Natural killer cell (primary cell): ENCODE data around the gene TPSAB1. TPM values are rescaled to one million over a fixed set of nuclear protein-coding genes. Genes with fewer than 3 reads are reported as not detected.

Experiments
- ATAC-seq, 3 donors: fragments of 150-1000 bp in 2 of 3; fragments of 200-7000 bp in 1 of 3; cut with Tn5 transposase; 1 replicate in 1 of 3; 2 replicates in 2 of 3; pipeline ENCODE4 v1.10.0; 2021; ENCODE audit warnings: mild to moderate bottlenecking in 2 of 3, moderate library complexity in 2 of 3
- DNase-seq, 2 donors: peaks; one replicate each; pipeline versions ENCODE4 v3.0.0 to v3.0.0-alpha.2; 2013 to 2021; ENCODE audit warnings: mixed read lengths in 1 of 2
- H3K27ac ChIP-seq: one replicate; pipeline ENCODE4 v1.5.1; 2013; ENCODE audit warnings: mild to moderate bottlenecking, low read length
- H3K27me3 ChIP-seq: one replicate; pipeline ENCODE4 v1.6.1; 2013; ENCODE audit warnings: low read length; ENCODE audit not compliant: control insufficient read depth, insufficient read depth
- H3K36me3 ChIP-seq: one replicate; pipeline ENCODE4 v1.6.1; 2013; ENCODE audit warnings: low read length; ENCODE audit not compliant: control insufficient read depth, insufficient read depth
- H3K4me1 ChIP-seq: one replicate; pipeline ENCODE4 v1.6.1; 2013; ENCODE audit warnings: low read length; ENCODE audit not compliant: control insufficient read depth, insufficient read depth
- H3K4me3 ChIP-seq: one replicate; pipeline ENCODE4 v1.5.1; 2013; ENCODE audit warnings: low read length
- H3K9me3 ChIP-seq: one replicate; pipeline ENCODE4 v1.6.1; 2013; ENCODE audit warnings: low read length; ENCODE audit not compliant: control insufficient read depth, insufficient read depth
- H3K27ac Mint-ChIP-seq, 2 donors: one replicate each; pipeline ENCODE4 v1.8.0; 2022; ENCODE audit warnings: mild to moderate bottlenecking in 2 of 2, mixed read lengths in 2 of 2, moderate library complexity in 1 of 2
- H3K27me3 Mint-ChIP-seq, 2 donors: one replicate each; pipeline ENCODE4 v1.8.0; 2022; ENCODE audit warnings: low read depth in 2 of 2, mixed read lengths in 2 of 2
- H3K36me3 Mint-ChIP-seq: one replicate; pipeline ENCODE4 v1.8.0; 2022; ENCODE audit warnings: mixed read lengths
- H3K4me1 Mint-ChIP-seq, 2 donors: one replicate each; pipeline ENCODE4 v1.8.0; 2022; ENCODE audit warnings: mixed read lengths in 2 of 2
- H3K4me3 Mint-ChIP-seq: one replicate; pipeline ENCODE4 v1.8.0; 2022; ENCODE audit warnings: mild to moderate bottlenecking, moderate library complexity, mixed read lengths
- H3K9me3 Mint-ChIP-seq, 2 donors: one replicate each; pipeline ENCODE4 v1.8.0; 2022; ENCODE audit warnings: mixed read lengths in 2 of 2
- WGBS: methylation state at CpG from one replicate; pipeline ENCODE4 v1.1.7; 2013; ENCODE audit warnings: missing lambda C conversion rate; ENCODE audit not compliant: insufficient coverage; 5-methylcytosine and 5-hydroxymethylcytosine counted together
- intact Hi-C: fragments of 100-400 bp; cut with micrococcal nuclease; formaldehyde crosslinking; loops from one replicate; pipeline ENCODE4 v1.14.2; 2022
- total RNA-seq, 4 donors: library from RNA; stranded (reverse); fragments of 120-200 nt in 1 of 4; gene quantifications; one replicate each; pipeline versions ENCODE4 v1.2.3 to v1.2.4, GENCODE V29; 2013 to 2022
- TF ChIP-seq, protein P1 (sequence below): fragments of 200-600 bp; IDR thresholded peaks from one replicate; pipeline ENCODE4 v1.8.0; 2022; ENCODE audit warnings: antibody characterized with exemption

Gene TPSAB1
- total RNA-seq, 3 donors from 2014 or later (not counting 1 experiment from before 2014, with no cell fraction given): 0.82 to 13.4 TPM; not detected in 1

DNA sequence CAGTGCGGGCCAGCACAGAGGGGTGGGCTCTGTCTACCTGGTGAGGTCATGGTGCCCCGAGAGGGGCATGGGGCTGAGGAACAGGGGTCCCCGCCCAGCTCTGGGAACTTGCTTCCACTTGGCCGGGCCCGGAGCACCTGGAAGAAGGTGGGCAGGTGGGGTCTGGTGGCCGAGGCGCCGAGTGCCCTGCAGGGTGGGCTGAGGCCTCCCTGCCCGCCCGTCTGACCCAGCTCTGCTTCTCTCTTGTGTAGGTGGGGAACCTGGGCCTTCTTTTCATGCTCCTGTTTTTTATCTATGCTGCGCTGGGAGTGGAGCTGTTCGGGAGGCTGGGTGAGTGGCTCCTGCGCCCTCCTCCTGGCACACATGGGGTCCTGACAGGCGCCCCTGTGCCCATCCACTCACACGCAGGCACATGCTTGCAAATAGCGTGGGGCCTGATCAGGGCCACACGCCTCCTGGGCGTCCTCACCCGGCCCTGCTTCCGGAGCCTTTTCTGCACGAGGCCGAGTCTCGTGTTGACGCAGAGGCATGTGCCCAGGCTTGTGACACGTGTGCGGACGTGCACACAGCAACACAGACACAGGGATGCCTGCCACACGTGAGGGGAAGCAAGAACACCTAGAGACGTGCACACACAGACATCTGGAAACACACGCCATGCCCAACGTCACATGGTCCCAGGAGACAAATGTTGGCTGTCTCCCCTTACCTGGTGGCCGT lies 23.7 kb upstream of the TPSAB1 start:
- no peaks in the 10 kb centered on the region for H3K27me3 Mint-ChIP-seq
- H3K9me3 Mint-ChIP-seq: no peaks in the 10 kb centered on the region
- Histone ChIP-seq H3K4me3 (no peak overlapping the region), H3K27ac (no peak overlapping the region), H3K27me3 (no peaks in the 10 kb centered on the region), H3K4me1 (no peaks in the 10 kb centered on the region), H3K36me3 (no peaks in the 10 kb centered on the region), H3K9me3 (no peaks in the 10 kb centered on the region)
- H3K27ac Mint-ChIP-seq: no peak overlapping the region
- DNase-seq (no peak), ATAC-seq (no peak)
- peaks cover 0 to 4% of the 10 kb centered on the region in 2 donors for H3K4me1 Mint-ChIP-seq
- TF ChIP-seq, protein P1, sequence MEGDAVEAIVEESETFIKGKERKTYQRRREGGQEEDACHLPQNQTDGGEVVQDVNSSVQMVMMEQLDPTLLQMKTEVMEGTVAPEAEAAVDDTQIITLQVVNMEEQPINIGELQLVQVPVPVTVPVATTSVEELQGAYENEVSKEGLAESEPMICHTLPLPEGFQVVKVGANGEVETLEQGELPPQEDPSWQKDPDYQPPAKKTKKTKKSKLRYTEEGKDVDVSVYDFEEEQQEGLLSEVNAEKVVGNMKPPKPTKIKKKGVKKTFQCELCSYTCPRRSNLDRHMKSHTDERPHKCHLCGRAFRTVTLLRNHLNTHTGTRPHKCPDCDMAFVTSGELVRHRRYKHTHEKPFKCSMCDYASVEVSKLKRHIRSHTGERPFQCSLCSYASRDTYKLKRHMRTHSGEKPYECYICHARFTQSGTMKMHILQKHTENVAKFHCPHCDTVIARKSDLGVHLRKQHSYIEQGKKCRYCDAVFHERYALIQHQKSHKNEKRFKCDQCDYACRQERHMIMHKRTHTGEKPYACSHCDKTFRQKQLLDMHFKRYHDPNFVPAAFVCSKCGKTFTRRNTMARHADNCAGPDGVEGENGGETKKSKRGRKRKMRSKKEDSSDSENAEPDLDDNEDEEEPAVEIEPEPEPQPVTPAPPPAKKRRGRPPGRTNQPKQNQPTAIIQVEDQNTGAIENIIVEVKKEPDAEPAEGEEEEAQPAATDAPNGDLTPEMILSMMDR: no peak
- intact Hi-C loops: no loop called here
- H3K4me3 Mint-ChIP-seq: no peak overlapping the region
- no peaks in the 10 kb centered on the region for H3K36me3 Mint-ChIP-seq
- WGBS: 90% methylated on average over 32 of the region's 32 CpGs

DNA sequence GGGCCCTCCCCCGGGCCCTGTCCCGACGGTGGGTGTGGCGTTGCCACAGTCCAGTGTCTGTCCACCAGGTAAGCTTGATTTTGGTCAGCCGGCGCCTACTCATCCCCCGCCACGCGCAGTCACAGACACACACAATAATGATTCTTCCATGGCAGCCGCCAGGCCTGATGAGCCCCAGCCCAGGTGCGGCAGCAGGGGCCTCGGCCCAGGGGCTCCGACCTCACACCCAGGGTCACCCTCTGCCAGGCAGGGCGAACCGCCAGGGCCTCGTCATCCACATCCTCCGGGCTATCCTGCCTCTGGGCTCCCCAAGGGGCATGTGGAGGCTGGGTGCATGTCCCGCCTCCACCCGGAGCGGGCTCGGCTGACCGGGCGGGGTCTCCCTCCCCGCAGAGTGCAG lies 23.0 kb upstream of the TPSAB1 start:
- H3K9me3 ChIP-seq: no peaks in the 10 kb centered on the region
- no peaks in the 10 kb centered on the region for H3K9me3 Mint-ChIP-seq
- H3K27ac ChIP-seq: no peak overlapping the region
- H3K36me3 Mint-ChIP-seq: no peaks in the 10 kb centered on the region
- H3K4me3 ChIP-seq: no peak overlapping the region
- H3K27ac Mint-ChIP-seq: no peak overlapping the region
- H3K4me1 Mint-ChIP-seq: peaks cover 0 to 4% of the 10 kb centered on the region in 2 donors
- TF ChIP-seq, protein P1: no peak
- DNase-seq: no peak
- 88% methylated on average over 24 of the region's 24 CpGs for WGBS
- H3K27me3 ChIP-seq: no peaks in the 10 kb centered on the region
- H3K36me3 ChIP-seq: no peaks in the 10 kb centered on the region
- H3K4me1 ChIP-seq: no peaks in the 10 kb centered on the region
- ATAC-seq: no peak
- intact Hi-C loops: no loop called here
- no peak overlapping the region for H3K4me3 Mint-ChIP-seq
- H3K27me3 Mint-ChIP-seq: no peaks in the 10 kb centered on the region

DNA sequence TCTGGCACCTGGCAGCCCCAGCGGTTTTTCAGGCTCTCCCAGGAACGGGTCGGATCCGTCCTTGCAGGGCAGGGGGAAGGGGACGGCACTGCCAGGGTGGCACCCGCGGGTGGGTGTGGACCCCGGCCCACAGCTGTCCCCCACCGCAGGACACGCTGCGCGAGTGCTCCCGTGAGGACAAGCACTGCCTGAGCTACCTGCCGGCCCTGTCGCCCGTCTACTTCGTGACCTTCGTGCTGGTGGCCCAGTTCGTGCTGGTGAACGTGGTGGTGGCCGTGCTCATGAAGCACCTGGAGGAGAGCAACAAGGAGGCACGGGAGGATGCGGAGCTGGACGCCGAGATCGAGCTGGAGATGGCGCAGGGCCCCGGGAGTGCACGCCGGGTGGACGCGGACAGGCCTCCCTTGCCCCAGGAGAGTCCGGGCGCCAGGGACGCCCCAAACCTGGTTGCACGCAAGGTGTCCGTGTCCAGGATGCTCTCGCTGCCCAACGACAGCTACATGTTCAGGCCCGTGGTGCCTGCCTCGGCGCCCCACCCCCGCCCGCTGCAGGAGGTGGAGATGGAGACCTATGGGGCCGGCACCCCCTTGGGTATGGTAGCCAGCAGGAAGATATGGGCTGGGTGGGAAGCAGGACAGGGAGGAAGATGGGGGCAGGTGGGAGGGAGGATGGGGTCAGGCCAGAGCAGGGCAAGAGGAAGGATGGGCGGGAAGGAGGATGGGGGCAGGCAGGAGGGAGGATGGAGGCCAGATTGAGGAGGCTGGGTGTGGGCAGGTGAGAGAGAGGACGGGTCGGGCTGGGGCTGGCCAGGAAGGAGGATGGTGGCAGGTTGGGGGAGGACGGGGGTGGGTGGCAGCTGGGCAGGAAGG lies 22.2 kb upstream of the TPSAB1 start:
- no peaks in the 10 kb centered on the region for H3K36me3 Mint-ChIP-seq
- DNase-seq (no peak), ATAC-seq (no peak)
- peaks cover 0 to 4% of the 10 kb centered on the region in 2 donors for H3K4me1 Mint-ChIP-seq
- no peaks in the 10 kb centered on the region for H3K9me3 Mint-ChIP-seq
- no peak overlapping the region for H3K27ac Mint-ChIP-seq
- Histone ChIP-seq H3K4me3 (no peak overlapping the region), H3K36me3 (no peaks in the 10 kb centered on the region), H3K27me3 (no peaks in the 10 kb centered on the region), H3K4me1 (no peaks in the 10 kb centered on the region), H3K9me3 (no peaks in the 10 kb centered on the region), H3K27ac (no peak overlapping the region)
- H3K27me3 Mint-ChIP-seq: no peaks in the 10 kb centered on the region
- intact Hi-C loops: no loop called here
- 89% methylated on average over 49 of the region's 49 CpGs for WGBS
- no peak overlapping the region for H3K4me3 Mint-ChIP-seq
- TF ChIP-seq, protein P1: no peak
